Activated CD4-positive, alpha-beta T cell treated with anti-CD3 and anti-CD28 coated beads for 36 hours (primary cell): ENCODE measurements around the gene SNX6. TPM values are rescaled to one million over a fixed set of nuclear protein-coding genes. Genes with fewer than 3 reads are reported as not detected.
"Not testable (repeated sequence)": the region's sequence is repeated elsewhere in the genome, so short reads cannot be mapped to it uniquely, and the experiment has no call there.

ENCODE experiments used
- ATAC-seq: fragments of 200-7000 bp; cut with Tn5 transposase; one replicate; pipeline ENCODE4 v1.10.0; 2021; ENCODE audit warnings: mild to moderate bottlenecking, moderate library complexity
- CTCF ChIA-PET: fragments of 350-600 bp; sonication (Branson Sonifier 250); formaldehyde crosslinking; loops from one replicate; lab custom pipeline; 2021; ENCODE audit warnings: antibody characterized with exemption; lab: Charles Lee
- POLR2A ChIA-PET: fragments of 350-600 bp; sonication (Branson Sonifier 250); formaldehyde crosslinking; loops from one replicate; lab custom pipeline; 2021; ENCODE audit warnings: antibody characterized with exemption, inconsistent platforms; lab: Charles Lee
- DNase-seq: peaks from one replicate; pipeline ENCODE4 v3.0.0-alpha.2; 2020
- H3K27ac Mint-ChIP-seq: one replicate; pipeline ENCODE4 v1.8.0; 2021; ENCODE audit warnings: mixed read lengths
- H3K27me3 Mint-ChIP-seq: one replicate; pipeline ENCODE4 v1.8.0; 2021; ENCODE audit warnings: mixed read lengths
- H3K36me3 Mint-ChIP-seq: one replicate; pipeline ENCODE4 v1.8.0; 2021; ENCODE audit warnings: low read depth, mixed read lengths
- H3K4me1 Mint-ChIP-seq: one replicate; pipeline ENCODE4 v1.8.0; 2021; ENCODE audit warnings: mixed read lengths
- H3K4me3 Mint-ChIP-seq: one replicate; pipeline ENCODE4 v1.8.0; 2021; ENCODE audit warnings: mild to moderate bottlenecking, moderate library complexity, mixed read lengths
- H3K9me3 Mint-ChIP-seq: one replicate; pipeline ENCODE4 v1.8.0; 2021; ENCODE audit warnings: low read depth, mixed read lengths
- intact Hi-C, 2 experiments: fragments of 100-400 bp; cut with DNase I in 1 of 2; cut with micrococcal nuclease in 1 of 2; formaldehyde crosslinking; loops; one replicate each; pipeline versions ENCODE4 v1.14.2 to v1.15.1; 2022 to 2024; cut with DNase I, micrococcal nuclease
- total RNA-seq, 2 experiments: library from RNA; stranded (reverse); gene quantifications; one replicate each; pipeline ENCODE4 v1.2.3, GENCODE V29; 2021

SNX6 gene
- total RNA-seq, 2 experiments from 2014 or later: 77.3 to 78.7 TPM

DNA sequence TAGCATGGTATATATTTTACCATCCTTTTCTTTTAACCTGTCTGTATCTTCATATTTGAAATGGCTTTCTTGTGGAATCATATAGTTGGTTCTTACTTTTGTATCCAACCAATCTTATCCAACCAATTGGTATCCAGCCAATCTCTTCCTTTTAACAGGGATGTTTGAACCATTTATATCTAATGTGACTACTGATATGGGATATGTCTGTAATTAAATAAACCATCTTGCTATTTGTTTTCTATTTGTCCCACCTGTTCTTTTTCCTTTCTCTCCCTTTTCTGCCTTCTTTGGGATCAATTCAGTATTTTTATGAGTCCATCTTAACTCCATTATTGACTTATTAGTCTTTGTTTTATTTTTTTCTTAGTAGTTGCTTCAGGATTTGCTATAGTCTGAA, 30.8 kb upstream of the SNX6 start:
- DNase-seq (no peak), ATAC-seq (no peak)
- peaks cover 5% of the 10 kb centered on the region for H3K9me3 Mint-ChIP-seq
- no peaks in the 10 kb centered on the region for H3K36me3 Mint-ChIP-seq
- no peak overlapping the region for H3K27ac Mint-ChIP-seq
- no peaks in the 10 kb centered on the region for H3K27me3 Mint-ChIP-seq
- CTCF ChIA-PET: no interaction called here
- POLR2A ChIA-PET: no interaction called here
- intact Hi-C loops: no loop called here
- no peak overlapping the region for H3K4me3 Mint-ChIP-seq
- H3K4me1 Mint-ChIP-seq: no peaks in the 10 kb centered on the region

DNA sequence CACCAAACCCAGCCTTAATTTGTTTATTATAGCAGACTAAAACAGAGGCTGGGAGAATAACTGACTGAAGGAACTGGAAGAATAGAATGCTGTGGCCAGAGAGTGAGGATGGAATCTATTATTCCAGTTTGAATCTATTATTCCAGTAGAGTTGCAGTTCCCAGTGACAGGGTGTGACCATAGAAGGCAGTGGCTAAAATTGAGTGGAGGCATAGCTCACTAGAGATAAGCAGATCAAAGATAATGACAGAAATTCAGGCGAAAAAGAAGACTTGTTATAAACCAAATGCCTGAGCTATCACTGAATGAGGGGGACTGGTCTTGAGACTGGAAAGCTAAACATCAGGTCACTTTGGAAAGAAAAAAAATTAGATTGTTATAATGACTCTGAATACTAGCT, 26.0 kb upstream of the SNX6 start:
- CTCF ChIA-PET: no interaction called here
- Mint-ChIP-seq H3K9me3 (peaks cover 4% of the 10 kb centered on the region), H3K4me1 (no peaks in the 10 kb centered on the region), H3K36me3 (no peaks in the 10 kb centered on the region), H3K27ac (no peak overlapping the region), H3K4me3 (no peak overlapping the region), H3K27me3 (no peaks in the 10 kb centered on the region)
- DNase-seq (no peak), ATAC-seq (no peak)
- POLR2A ChIA-PET: no interaction called here
- intact Hi-C loops: no loop called here

DNA sequence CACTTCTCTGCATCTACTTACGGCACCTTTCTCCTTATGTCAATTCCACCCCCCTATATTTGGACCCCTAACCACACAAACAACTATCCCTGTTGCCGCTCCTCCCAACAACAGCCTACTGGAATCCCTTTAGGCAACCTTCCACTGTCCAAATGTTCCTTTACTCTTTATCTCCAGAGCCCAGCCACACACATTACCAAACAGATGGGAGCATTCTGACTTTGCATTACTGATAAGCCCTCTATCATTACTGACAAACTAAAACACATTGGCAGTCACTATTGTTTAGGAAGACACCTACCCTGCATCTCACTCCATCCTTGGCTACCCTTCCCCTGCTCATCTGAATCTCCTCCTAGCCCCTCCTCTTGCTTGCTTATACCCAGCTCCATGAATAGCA, 23.1 kb upstream of the SNX6 start:
- intact Hi-C loops: loop anchor here in 1 of 2 experiments (1.0 kb wide), 1 partner anchor 8 kb away; no protein-coding TSS in a partner anchor
- H3K9me3 Mint-ChIP-seq, CTCF ChIA-PET: not testable (repeated sequence)

DNA sequence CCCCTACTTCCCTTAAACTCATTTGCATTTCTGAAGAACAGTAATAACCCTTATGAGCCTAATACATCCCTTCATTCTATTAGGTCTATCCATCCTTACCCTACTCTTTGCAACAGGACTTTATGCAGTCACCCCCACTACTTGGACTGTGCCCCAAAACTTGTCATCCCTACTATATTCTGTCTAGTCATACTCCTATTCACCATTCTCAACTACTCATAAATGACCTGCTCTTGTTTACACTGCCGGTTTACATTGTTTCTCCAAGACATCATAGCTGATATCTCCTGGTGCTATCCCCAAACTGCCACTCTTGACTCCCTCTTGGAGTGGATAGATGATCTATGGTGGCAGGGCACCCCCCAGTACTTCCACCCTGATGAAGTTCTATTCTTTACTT, 22.4 kb upstream of the SNX6 start:
- CTCF ChIA-PET, H3K4me3 Mint-ChIP-seq, H3K27ac Mint-ChIP-seq, H3K9me3 Mint-ChIP-seq, DNase-seq, intact Hi-C loops, H3K4me1 Mint-ChIP-seq, H3K36me3 Mint-ChIP-seq, ATAC-seq, POLR2A ChIA-PET, H3K27me3 Mint-ChIP-seq: not testable (repeated sequence)

More for the DNA sequence above, 23.1 kb upstream of the SNX6 start:
- DNase-seq, H3K4me3 Mint-ChIP-seq, H3K27ac Mint-ChIP-seq, H3K36me3 Mint-ChIP-seq, H3K4me1 Mint-ChIP-seq, ATAC-seq, POLR2A ChIA-PET, H3K27me3 Mint-ChIP-seq: not testable (repeated sequence)

DNA sequence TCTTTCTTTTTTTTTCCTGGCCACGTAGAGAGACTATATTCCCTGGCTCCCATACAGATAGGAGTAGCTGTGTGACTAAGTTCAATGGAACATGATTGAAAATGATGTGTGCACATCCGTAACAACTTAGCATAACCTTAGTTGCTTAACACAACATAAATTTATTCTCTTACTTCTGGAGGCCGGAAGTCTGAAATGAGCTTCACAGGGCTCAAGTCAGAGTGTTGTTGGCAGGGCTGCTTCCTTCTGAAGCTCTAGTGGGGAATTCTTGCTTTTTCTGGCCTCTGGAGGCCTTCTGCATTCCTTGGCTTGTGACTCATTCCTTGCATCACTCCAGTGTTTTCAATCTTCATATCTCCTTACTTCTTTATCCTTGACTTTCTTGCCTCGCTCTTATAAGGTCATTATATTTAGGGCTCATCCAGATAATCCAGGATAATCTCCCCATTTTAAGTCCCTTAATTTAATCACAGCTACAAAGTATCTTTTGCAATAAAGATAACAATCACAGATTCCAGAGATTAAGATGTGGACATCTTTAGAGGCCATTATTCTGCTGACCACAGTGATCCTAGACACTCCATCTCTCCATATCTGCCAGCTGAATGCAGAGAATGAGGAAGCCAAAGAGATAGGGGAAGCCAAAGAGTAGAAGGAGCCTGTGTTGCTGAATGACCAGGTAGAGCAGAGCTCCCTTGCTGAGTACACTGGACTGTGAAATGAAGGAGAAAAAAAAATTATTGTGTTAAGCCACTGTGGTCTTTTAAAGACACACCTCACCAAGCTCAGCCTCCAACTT, 21.0 kb upstream of the SNX6 start:
- Mint-ChIP-seq H3K36me3 (no peaks in the 10 kb centered on the region), H3K27ac (no peak overlapping the region), H3K9me3 (no peaks in the 10 kb centered on the region), H3K27me3 (no peaks in the 10 kb centered on the region), H3K4me1 (no peaks in the 10 kb centered on the region), H3K4me3 (no peak overlapping the region)
- POLR2A ChIA-PET: interaction anchor here (0.6 kb wide), 1 partner anchor 489 kb away, joined by 8 read pairs; no protein-coding TSS in a partner anchor
- intact Hi-C loops: no loop called here
- ATAC-seq (no peak), DNase-seq (no peak)
- CTCF ChIA-PET: no interaction called here

DNA sequence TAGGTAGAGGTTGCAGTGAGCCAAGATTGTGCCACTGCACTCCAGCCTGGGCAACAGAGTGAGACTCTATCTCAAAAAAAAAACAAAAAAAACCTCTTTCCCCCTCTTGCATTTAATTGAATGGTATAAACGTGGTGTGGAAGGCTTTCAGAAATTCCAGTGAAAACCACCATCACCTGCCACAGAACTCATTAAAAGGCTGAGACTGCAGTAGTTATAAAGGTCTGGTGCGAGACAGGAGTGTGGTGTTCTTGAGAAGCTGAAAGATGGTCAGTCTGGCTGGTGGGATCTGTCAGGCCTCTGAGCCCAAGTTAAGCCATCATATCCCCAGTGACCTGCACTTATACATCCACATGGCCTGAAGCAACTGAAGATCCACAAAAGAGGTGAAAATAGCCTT, 20.1 kb upstream of the SNX6 start:
- H3K4me1 Mint-ChIP-seq, H3K9me3 Mint-ChIP-seq, POLR2A ChIA-PET, H3K27ac Mint-ChIP-seq, ATAC-seq, H3K4me3 Mint-ChIP-seq, intact Hi-C loops, DNase-seq, CTCF ChIA-PET, H3K36me3 Mint-ChIP-seq, H3K27me3 Mint-ChIP-seq: not testable (repeated sequence)

DNA sequence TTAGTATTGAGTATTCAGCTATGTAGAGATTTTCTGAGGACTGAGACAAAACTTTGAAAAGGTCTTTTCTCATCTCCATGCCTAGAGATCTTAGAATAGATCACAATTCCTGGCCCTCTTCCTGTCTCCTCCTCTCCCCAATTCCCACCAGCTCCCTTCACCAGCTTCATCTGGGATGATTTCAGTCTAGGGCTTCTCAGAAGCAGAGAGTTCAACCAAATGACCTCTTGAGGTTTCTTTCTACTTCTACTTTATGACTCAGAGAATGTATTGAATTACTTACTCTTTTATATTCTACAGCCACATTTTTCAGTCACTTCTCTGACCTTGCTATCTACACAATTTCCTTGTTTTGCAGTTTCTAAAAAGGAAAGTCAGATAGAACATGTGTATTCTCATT, 19.4 kb upstream of the SNX6 start:
- H3K27me3 Mint-ChIP-seq: no peaks in the 10 kb centered on the region
- H3K27ac Mint-ChIP-seq: no peak overlapping the region
- ChIA-PET POLR2A (no interaction called here), CTCF (no interaction called here)
- no peaks in the 10 kb centered on the region for H3K36me3 Mint-ChIP-seq
- H3K4me1 Mint-ChIP-seq: no peaks in the 10 kb centered on the region
- H3K9me3 Mint-ChIP-seq: no peaks in the 10 kb centered on the region
- no peak overlapping the region for H3K4me3 Mint-ChIP-seq
- no peak for ATAC-seq
- intact Hi-C loops: no loop called here
- no peak for DNase-seq

DNA sequence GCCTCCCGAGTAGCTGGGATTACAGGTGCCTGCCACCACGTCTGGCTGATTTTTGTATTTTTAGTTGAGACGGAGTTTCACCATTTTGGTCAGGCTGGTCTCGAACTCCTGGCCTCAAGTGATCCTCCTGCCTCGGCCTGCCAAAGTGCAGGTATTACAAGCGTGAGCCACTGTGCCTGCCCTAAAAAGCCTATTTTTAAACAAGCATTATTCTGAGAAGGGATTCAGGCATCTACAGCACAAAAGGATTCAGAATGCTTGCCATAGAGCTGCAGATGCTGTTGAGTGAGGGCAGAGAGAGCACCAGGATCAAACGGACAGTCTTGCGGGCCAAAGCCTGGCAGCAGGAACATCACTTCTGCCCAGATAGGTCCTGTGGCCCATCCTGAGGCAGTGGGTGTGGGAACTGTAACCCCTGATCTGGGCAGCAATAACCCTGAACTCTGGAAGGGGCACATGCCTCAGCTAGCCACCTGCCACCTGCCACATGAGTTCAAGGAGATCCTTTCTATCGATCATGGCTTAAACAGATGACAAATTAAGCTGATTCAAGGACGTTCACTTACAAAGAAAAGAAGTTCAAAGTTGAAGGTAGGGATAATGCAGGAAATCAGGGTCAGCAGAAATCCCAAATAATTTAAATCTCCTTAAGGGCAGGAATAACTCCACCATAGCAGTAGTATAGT, 16.8 kb upstream of the SNX6 start:
- Mint-ChIP-seq H3K27me3 (no peaks in the 10 kb centered on the region), H3K36me3 (no peaks in the 10 kb centered on the region), H3K27ac (no peak overlapping the region), H3K4me1 (no peaks in the 10 kb centered on the region), H3K4me3 (no peak overlapping the region), H3K9me3 (no peaks in the 10 kb centered on the region)
- POLR2A ChIA-PET: no interaction called here
- ATAC-seq (no peak), DNase-seq (no peak)
- CTCF ChIA-PET: interaction anchor here (0.7 kb wide), 1 partner anchor 167 kb away, joined by 3 read pairs; no protein-coding TSS in a partner anchor
- intact Hi-C loops: no loop called here

DNA sequence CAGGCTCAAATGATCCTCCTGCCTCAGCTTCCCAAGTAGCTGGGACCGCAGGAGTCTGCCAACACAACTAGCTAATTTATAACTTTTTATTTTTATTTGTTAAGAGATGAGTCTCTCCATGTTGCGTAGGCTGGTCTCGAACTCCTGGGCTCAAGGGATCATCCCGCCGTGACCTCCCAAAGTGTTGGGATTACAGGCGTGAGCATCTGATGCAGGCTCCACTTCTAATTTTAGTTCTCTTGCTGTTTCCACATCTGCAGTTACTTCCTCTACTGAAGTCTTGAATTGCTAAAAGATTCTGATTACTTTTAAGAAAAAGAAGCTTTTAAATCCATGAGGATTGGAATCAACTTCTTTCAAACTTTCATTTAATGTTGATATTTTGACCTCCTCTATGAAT, 13.4 kb upstream of the SNX6 start:
- CTCF ChIA-PET: no interaction called here
- no peak for DNase-seq
- Mint-ChIP-seq H3K4me3 (no peak overlapping the region), H3K9me3 (no peaks in the 10 kb centered on the region), H3K27ac (no peak overlapping the region), H3K27me3 (no peaks in the 10 kb centered on the region), H3K4me1 (no peaks in the 10 kb centered on the region), H3K36me3 (no peaks in the 10 kb centered on the region)
- ATAC-seq: no peak
- POLR2A ChIA-PET: no interaction called here
- intact Hi-C loops: no loop called here

DNA sequence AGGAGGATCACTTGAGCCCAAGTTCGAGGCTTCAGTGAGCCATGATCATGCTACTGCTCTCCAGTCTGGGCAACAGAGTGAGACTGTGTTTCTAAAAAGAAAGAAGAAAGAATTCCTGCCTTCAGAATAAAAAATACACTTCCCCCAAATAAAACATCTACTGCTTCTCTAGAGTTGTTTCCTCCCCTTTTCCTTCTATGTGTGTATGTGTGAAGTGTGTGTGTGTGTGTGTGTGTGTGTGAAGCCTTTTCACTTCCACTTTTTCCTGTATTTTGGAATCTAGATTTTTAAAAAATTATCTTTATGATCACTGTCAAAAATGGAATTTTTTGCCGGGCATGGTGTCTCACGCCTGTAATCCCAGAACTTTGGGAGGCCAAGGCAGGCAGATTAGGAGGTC, 12.6 kb upstream of the SNX6 start:
- Mint-ChIP-seq H3K9me3 (no peaks in the 10 kb centered on the region), H3K36me3 (no peaks in the 10 kb centered on the region), H3K4me3 (no peak overlapping the region), H3K27me3 (no peaks in the 10 kb centered on the region), H3K27ac (no peak overlapping the region), H3K4me1 (no peaks in the 10 kb centered on the region)
- CTCF ChIA-PET: no interaction called here
- intact Hi-C loops: no loop called here
- no peak for ATAC-seq
- no peak for DNase-seq
- POLR2A ChIA-PET: interaction anchor here (0.6 kb wide), 1 partner anchor 644 kb away, joined by 5 read pairs; no protein-coding TSS in a partner anchor

DNA sequence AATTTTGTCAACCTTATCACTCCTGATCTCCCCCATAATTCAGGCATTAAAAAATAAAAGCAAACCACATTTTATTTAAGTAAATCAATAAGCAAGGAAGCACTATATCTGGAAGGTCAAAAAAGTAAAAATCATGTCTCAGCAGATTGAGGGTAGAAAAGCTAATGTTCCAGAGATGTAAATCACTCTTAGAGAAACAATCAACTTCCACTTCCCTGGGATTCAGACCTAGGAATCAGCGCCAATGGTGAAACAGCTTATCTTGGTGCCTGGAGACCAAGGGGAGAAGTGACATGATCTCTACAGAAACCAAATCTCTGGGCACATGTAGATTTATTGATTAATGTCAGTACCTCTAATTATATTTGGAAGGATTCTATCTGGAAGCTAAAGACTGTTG, 10.9 kb upstream of the SNX6 start:
- Mint-ChIP-seq H3K9me3 (no peaks in the 10 kb centered on the region), H3K4me3 (no peak overlapping the region), H3K27me3 (no peaks in the 10 kb centered on the region), H3K4me1 (no peaks in the 10 kb centered on the region), H3K27ac (no peak overlapping the region), H3K36me3 (no peaks in the 10 kb centered on the region)
- ATAC-seq (no peak), DNase-seq (no peak)
- POLR2A ChIA-PET: no interaction called here
- CTCF ChIA-PET: interaction anchor here (0.6 kb wide), 1 partner anchor 179 kb away, joined by 3 read pairs; no protein-coding TSS in a partner anchor
- intact Hi-C loops: no loop called here

DNA sequence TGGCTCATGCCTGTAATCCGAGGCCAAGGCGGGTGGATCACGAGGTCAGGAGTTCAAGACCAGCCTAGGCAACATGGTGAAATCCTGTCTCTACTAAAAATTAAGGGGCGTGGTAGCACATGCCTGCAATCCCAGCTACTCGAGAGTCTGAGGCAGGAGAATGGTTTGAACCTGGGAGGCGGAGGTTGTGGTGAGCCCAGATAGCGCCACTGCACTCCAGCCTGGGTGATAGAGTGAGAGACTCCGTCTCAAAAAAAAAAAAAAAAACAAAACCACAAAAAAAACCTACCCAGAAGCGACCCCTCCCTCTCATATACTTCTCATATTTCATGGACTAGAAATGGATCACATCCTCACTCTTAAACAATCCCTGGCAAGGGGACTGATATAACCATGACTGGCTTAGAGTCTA, 4.4 kb upstream of the SNX6 start:
- H3K4me1 Mint-ChIP-seq, H3K27ac Mint-ChIP-seq, ATAC-seq, H3K27me3 Mint-ChIP-seq, H3K4me3 Mint-ChIP-seq, DNase-seq, POLR2A ChIA-PET, H3K36me3 Mint-ChIP-seq, H3K9me3 Mint-ChIP-seq, CTCF ChIA-PET: not testable (repeated sequence)
- intact Hi-C loops: loop anchor here (5.0 kb wide), 2 partner anchors 78 to 788 kb away; partner anchors contain the start of gene CFL2 (in 1 of the 2)
